Measurements from ENCODE around the gene RASEF.

DNA sequence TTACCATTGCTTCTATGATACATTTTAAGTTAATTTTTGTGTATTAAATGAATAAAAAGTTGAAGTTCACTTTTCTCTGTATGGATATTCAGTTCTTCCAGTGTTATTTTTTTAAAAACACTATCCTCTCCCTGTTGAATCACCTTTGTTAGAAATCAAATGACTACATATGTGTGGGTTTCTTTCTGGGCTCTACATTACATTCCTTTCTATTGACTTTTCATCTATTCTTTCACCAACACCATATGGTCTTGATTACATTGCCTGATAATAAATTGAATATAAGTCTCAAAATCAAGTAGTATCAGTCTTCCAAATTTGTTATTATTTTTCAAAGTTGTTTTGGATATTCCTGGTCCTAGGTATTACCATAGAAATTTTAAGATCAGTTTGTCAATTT, 7.3 kb upstream of the RASEF start:
- TF ChIP-seq, protein P1, sequence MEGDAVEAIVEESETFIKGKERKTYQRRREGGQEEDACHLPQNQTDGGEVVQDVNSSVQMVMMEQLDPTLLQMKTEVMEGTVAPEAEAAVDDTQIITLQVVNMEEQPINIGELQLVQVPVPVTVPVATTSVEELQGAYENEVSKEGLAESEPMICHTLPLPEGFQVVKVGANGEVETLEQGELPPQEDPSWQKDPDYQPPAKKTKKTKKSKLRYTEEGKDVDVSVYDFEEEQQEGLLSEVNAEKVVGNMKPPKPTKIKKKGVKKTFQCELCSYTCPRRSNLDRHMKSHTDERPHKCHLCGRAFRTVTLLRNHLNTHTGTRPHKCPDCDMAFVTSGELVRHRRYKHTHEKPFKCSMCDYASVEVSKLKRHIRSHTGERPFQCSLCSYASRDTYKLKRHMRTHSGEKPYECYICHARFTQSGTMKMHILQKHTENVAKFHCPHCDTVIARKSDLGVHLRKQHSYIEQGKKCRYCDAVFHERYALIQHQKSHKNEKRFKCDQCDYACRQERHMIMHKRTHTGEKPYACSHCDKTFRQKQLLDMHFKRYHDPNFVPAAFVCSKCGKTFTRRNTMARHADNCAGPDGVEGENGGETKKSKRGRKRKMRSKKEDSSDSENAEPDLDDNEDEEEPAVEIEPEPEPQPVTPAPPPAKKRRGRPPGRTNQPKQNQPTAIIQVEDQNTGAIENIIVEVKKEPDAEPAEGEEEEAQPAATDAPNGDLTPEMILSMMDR (IDR thresholded peaks at IDR 0.05 in 2 of 3, conservative IDR thresholded peaks at IDR 0.05 in 1 of 3; ENCODE audit: borderline replicate concordance in 1 of 3, insufficient read depth in 1 of 3, low read depth in 2 of 3, low read length in 2 of 3): no peak
- TF ChIP-seq POLR2AphosphoS5 (IDR thresholded peaks at IDR 0.05; ENCODE audit: low read depth, low read length): no peak
- TF ChIP-seq EZH2 (IDR thresholded peaks at IDR 0.05): no peak
- no peak for TF ChIP-seq EGR1 (IDR thresholded peaks at IDR 0.05; ENCODE audit: low read depth)
- no peak for TF ChIP-seq EZH2phosphoT487 (IDR thresholded peaks at IDR 0.05; ENCODE audit: borderline replicate concordance)
- TF ChIP-seq RAD21 (IDR thresholded peaks at IDR 0.05; ENCODE audit: low read depth): no peak
- TF ChIP-seq FOSL1 (IDR thresholded peaks at IDR 0.05; ENCODE audit: low read depth): no peak
- TF ChIP-seq, protein P2, sequence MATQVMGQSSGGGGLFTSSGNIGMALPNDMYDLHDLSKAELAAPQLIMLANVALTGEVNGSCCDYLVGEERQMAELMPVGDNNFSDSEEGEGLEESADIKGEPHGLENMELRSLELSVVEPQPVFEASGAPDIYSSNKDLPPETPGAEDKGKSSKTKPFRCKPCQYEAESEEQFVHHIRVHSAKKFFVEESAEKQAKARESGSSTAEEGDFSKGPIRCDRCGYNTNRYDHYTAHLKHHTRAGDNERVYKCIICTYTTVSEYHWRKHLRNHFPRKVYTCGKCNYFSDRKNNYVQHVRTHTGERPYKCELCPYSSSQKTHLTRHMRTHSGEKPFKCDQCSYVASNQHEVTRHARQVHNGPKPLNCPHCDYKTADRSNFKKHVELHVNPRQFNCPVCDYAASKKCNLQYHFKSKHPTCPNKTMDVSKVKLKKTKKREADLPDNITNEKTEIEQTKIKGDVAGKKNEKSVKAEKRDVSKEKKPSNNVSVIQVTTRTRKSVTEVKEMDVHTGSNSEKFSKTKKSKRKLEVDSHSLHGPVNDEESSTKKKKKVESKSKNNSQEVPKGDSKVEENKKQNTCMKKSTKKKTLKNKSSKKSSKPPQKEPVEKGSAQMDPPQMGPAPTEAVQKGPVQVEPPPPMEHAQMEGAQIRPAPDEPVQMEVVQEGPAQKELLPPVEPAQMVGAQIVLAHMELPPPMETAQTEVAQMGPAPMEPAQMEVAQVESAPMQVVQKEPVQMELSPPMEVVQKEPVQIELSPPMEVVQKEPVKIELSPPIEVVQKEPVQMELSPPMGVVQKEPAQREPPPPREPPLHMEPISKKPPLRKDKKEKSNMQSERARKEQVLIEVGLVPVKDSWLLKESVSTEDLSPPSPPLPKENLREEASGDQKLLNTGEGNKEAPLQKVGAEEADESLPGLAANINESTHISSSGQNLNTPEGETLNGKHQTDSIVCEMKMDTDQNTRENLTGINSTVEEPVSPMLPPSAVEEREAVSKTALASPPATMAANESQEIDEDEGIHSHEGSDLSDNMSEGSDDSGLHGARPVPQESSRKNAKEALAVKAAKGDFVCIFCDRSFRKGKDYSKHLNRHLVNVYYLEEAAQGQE (IDR thresholded peaks at IDR 0.05; ENCODE audit: low read depth): no peak
- TF ChIP-seq, protein P3, sequence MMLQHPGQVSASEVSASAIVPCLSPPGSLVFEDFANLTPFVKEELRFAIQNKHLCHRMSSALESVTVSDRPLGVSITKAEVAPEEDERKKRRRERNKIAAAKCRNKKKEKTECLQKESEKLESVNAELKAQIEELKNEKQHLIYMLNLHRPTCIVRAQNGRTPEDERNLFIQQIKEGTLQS (IDR thresholded peaks at IDR 0.05): no peak
- TF ChIP-seq, protein P4, sequence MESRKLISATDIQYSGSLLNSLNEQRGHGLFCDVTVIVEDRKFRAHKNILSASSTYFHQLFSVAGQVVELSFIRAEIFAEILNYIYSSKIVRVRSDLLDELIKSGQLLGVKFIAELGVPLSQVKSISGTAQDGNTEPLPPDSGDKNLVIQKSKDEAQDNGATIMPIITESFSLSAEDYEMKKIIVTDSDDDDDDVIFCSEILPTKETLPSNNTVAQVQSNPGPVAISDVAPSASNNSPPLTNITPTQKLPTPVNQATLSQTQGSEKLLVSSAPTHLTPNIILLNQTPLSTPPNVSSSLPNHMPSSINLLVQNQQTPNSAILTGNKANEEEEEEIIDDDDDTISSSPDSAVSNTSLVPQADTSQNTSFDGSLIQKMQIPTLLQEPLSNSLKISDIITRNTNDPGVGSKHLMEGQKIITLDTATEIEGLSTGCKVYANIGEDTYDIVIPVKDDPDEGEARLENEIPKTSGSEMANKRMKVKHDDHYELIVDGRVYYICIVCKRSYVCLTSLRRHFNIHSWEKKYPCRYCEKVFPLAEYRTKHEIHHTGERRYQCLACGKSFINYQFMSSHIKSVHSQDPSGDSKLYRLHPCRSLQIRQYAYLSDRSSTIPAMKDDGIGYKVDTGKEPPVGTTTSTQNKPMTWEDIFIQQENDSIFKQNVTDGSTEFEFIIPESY (IDR thresholded peaks at IDR 0.05; ENCODE audit: extremely low read depth, insufficient replicate concordance, low read length): no peak
- no peak for TF ChIP-seq POLR2A (IDR thresholded peaks at IDR 0.05; ENCODE audit: borderline replicate concordance, extremely low read depth, insufficient read depth, insufficient read length)
- TF ChIP-seq JUND (IDR thresholded peaks at IDR 0.05): no peak
